ENCODE measurements around the gene ALKBH6. TPM values are rescaled to one million over a fixed set of nuclear protein-coding genes. Genes with fewer than 3 reads are reported as not detected.

The ALKBH6 gene
- total and polyA plus RNA-seq, 10 of the 15 experiments (the other 5 are each of a cell fraction or from before 2014, with no cell fraction given): 1.2 to 56.5 (median 36.1) TPM

GRCh38 chr19:36023432-36023831 is 9.4 kb upstream of the ALKBH6 start:
- no peak overlapping the region for H2AFZ ChIP-seq (ENCODE audit: control insufficient read depth, low read depth, low read length)
- in situ Hi-C loops (cut with MboI): no loop called here
- no peak for TF ChIP-seq IRF4 (IDR thresholded peaks at IDR 0.05; ENCODE audit: low read depth, low read length)
- TF ChIP-seq CTCF (IDR thresholded peaks at IDR 0.05 in 2 of 3, conservative IDR thresholded peaks at IDR 0.05 in 1 of 3; ENCODE audit: control insufficient read depth in 2 of 3, extremely low read depth in 1 of 3, insufficient read depth in 1 of 3, low read depth in 3 of 3, low read length in 3 of 3): no peak
- TF ChIP-seq IRF3 (IDR thresholded peaks at IDR 0.05): no peak
- no peak for TF ChIP-seq EP300 (IDR thresholded peaks at IDR 0.05; ENCODE audit: borderline replicate concordance in 1 of 2, control insufficient read depth in 1 of 2, low read depth in 2 of 2, low read length in 2 of 2)
- ChIA-PET SMC1A (ENCODE audit: uncharacterized antibody, unreplicated experiment) (no interaction called here), POLR2A (interaction anchor here (0.9 kb wide), 1 partner anchor 9 kb away, joined by 3 read pairs; the partner anchor contains the start of gene ALKBH6), RAD21 (ENCODE audit: unreplicated experiment) (no interaction called here), CTCF (no interaction called here)
- FAIRE-seq: no peak
- H3K4me2 ChIP-seq (ENCODE audit: control insufficient read depth, insufficient read depth): no peak overlapping the region
- H3K9ac ChIP-seq (ENCODE audit: control insufficient read depth, insufficient read depth, low read length): no peak overlapping the region
- H3K4me1 ChIP-seq (ENCODE audit: control insufficient read depth, insufficient read depth, low read length): no peaks in the 10 kb centered on the region
- H3K4me3 ChIP-seq: no peak overlapping the region
- no peak for DNase-seq (ENCODE audit: low read depth, low spot score)
- ATAC-seq: no peak
- 98% methylated on average over 5 of the region's 5 CpGs for WGBS (ENCODE audit: insufficient coverage, insufficient replicate concordance, low lambda C conversion rate, missing lambda C conversion rate)
- no peak overlapping the region for H3K27ac ChIP-seq (ENCODE audit: control insufficient read depth, insufficient read depth)
- H3K36me3 ChIP-seq (ENCODE audit: control insufficient read depth in 2 of 2, insufficient read depth in 2 of 2, low read length in 1 of 2): peaks cover 0 to 5% of the 10 kb centered on the region in 2 experiments; a peak in 3 of 4 replicates
- intact Hi-C loops (cut with micrococcal nuclease; ENCODE audit: unreplicated experiment): no loop called here
- no peaks in the 10 kb centered on the region for H3K79me2 ChIP-seq (ENCODE audit: control insufficient read depth, insufficient read depth, low read length)
- no peaks in the 10 kb centered on the region for H3K27me3 ChIP-seq (replicated peaks in 1 of 2; ENCODE audit: control insufficient read depth in 2 of 2, insufficient read depth in 2 of 2, low read length in 1 of 2)
- no peaks in the 10 kb centered on the region for H4K20me1 ChIP-seq (ENCODE audit: control insufficient read depth, insufficient read depth)
- BruUV-seq (replicated peaks): no TSS peak
- no peaks in the 10 kb centered on the region for H3K9me3 ChIP-seq (replicated peaks; ENCODE audit: control insufficient read depth, insufficient read depth, low read length)
